Endodermal cell (in vitro differentiated cells): ENCODE data around the gene HOXB5. TPM values are rescaled to one million over a fixed set of nuclear protein-coding genes. Genes with fewer than 3 reads are reported as not detected.

Experiments
- DNase-seq: peaks from one replicate; pipeline ENCODE4 v3.0.0-alpha.2; 2017
- H3K27ac ChIP-seq: 2 replicates; pipeline ENCODE4 v1.5.1; 2013; ENCODE audit warnings: mild to moderate bottlenecking, low read depth, low read length, moderate library complexity
- H3K27me3 ChIP-seq: 2 replicates; pipeline ENCODE4 v1.6.1; 2013; ENCODE audit warnings: mild to moderate bottlenecking, low read length, moderate library complexity; ENCODE audit not compliant: insufficient read depth, control insufficient read depth, poor library complexity, severe bottlenecking
- H3K36me3 ChIP-seq: 2 replicates; pipeline ENCODE4 v1.7.0; 2013; ENCODE audit warnings: mild to moderate bottlenecking, low read length, moderate library complexity; ENCODE audit not compliant: control insufficient read depth, insufficient read depth
- H3K4me1 ChIP-seq: one replicate; pipeline ENCODE4 v1.7.0; 2013; ENCODE audit warnings: low read length; ENCODE audit not compliant: control insufficient read depth, insufficient read depth
- H3K4me3 ChIP-seq: 2 replicates; pipeline ENCODE4 v1.5.1; 2013; ENCODE audit warnings: mild to moderate bottlenecking, low read length, moderate library complexity
- H3K9ac ChIP-seq: 2 replicates; pipeline ENCODE4 v1.6.1; 2013; ENCODE audit warnings: mild to moderate bottlenecking, low read length, moderate library complexity; ENCODE audit not compliant: poor library complexity, severe bottlenecking; ENCODE audit errors: extremely low read depth
- H3K9me3 ChIP-seq: 2 replicates; pipeline ENCODE4 v1.6.1; 2013; ENCODE audit warnings: mild to moderate bottlenecking, low read length, moderate library complexity; ENCODE audit not compliant: control insufficient read depth
- H3K27ac Mint-ChIP-seq: 2 replicates; pipeline ENCODE4 v1.8.0; 2020; ENCODE audit warnings: mixed read lengths
- H3K27me3 Mint-ChIP-seq: 2 replicates; pipeline ENCODE4 v1.8.0; 2021; ENCODE audit warnings: mild to moderate bottlenecking, mixed read lengths; ENCODE audit not compliant: insufficient read depth
- H3K36me3 Mint-ChIP-seq: 2 replicates; pipeline ENCODE4 v1.8.0; 2020; ENCODE audit warnings: low read depth, mixed read lengths
- H3K4me1 Mint-ChIP-seq: 2 replicates; pipeline ENCODE4 v1.8.0; 2020; ENCODE audit warnings: mixed read lengths
- H3K4me3 Mint-ChIP-seq: 2 replicates; pipeline ENCODE4 v1.8.0; 2020; ENCODE audit warnings: mild to moderate bottlenecking, moderate library complexity, mixed read lengths
- H3K9me3 Mint-ChIP-seq: 2 replicates; pipeline ENCODE4 v1.8.0; 2020; ENCODE audit warnings: mild to moderate bottlenecking, mixed read lengths
- CTCF ChIP-seq: fragments of 200-600 bp; sonication (generic); conservative IDR thresholded peaks from 2 replicates; pipeline ENCODE4 v1.5.0; 2021; ENCODE audit warnings: antibody characterized with exemption, mild to moderate bottlenecking
- WGBS, 2 experiments: methylation state at CpG; one replicate each; pipeline versions ENCODE4 v1.1.5 to v1.1.7; 2013; ENCODE audit warnings: missing lambda C conversion rate in 2 of 2, mixed read lengths in 1 of 2; ENCODE audit not compliant: insufficient coverage in 1 of 2, insufficient read length in 1 of 2; 5-methylcytosine and 5-hydroxymethylcytosine counted together
- long read RNA-seq, 4 experiments: library from polyadenylated mRNA in 2 of 4; library from RNA in 1 of 4; library from capped mRNA in 1 of 4; stranded (forward) in 3 of 4; unstranded in 1 of 4; transcript quantifications; one replicate each; pipeline ENCODE4 v2.0.0, GENCODE V29; 2020 to 2021; ENCODE audit warnings: inconsistent platforms in 1 of 4
- polyA plus RNA-seq, 2 experiments: library from polyadenylated mRNA; stranded (reverse); fragments of 50-300 nt; gene quantifications; one replicate each; pipeline ENCODE4 v1.2.3, GENCODE V29; 2013
- total RNA-seq, 2 donors: library from RNA; stranded (reverse); fragmentation: NEBNext Ultra II Directional in 1 of 2; extraction: Animal tissue kit (Norgen Biotek cat#: 25700) in 1 of 2; gene quantifications; 2 replicates in 1 of 2; 3 replicates in 1 of 2; pipeline ENCODE4 v1.2.1, GENCODE V29; 2021

HOXB5 gene
- total RNA-seq: not detected
- polyA plus RNA-seq (2013, experiment 1 of 2): 5.3 TPM
- polyA plus RNA-seq (2013, experiment 2 of 2): 2.5 TPM
- long read RNA-seq, experiment 1: 0 reads
- long read RNA-seq, experiment 2: 0 reads
- long read RNA-seq, experiment 3: 0 reads
- long read RNA-seq, experiment 4: 0 reads

- Mint-ChIP-seq H3K9me3 (no peaks in the 10 kb centered on the region), H3K4me1 (peaks cover 15% of the 10 kb centered on the region), H3K27ac (no peak within 1 kb of the TSS), H3K4me3 (peak within 1 kb of the TSS; percentile 10), H3K27me3 (peaks cover 100% of the 10 kb centered on the region), H3K36me3 (no peaks in the 10 kb centered on the region)
- 1 to 3% methylated on average over 23 to 50 of the region's 50 CpGs for WGBS, 2 experiments
- no peak within 1 kb of the TSS for H3K27ac ChIP-seq
- DNase-seq: peak; percentile 86
- H3K36me3 ChIP-seq: no peaks in the 10 kb centered on the region
- no peak for TF ChIP-seq CTCF
- H3K4me1 ChIP-seq: no peaks in the 10 kb centered on the region
- no peaks in the 10 kb centered on the region for H3K9me3 ChIP-seq
- no peak within 1 kb of the TSS for H3K9ac ChIP-seq
- H3K4me3 ChIP-seq: peak within 1 kb of the TSS; percentile 60
- H3K27me3 ChIP-seq: peaks cover 100% of the 10 kb centered on the region
Observed at GRCh38 chr17:48593126-48593829, at the start of gene HOXB5. Gene HOXB5, minus strand, starts transcription at chr17:48593779. Its CDS starts 97 bp downstream, at chr17:48593682.

GRCh38 chr17:48642843-48643696, 49.5 kb upstream of the HOXB5 start:
- Histone ChIP-seq H3K9ac (no peak overlapping the region), H3K4me1 (peaks cover 3% of the 10 kb centered on the region), H3K4me3 (no peak overlapping the region), H3K27ac (no peak overlapping the region), H3K9me3 (no peaks in the 10 kb centered on the region), H3K36me3 (no peaks in the 10 kb centered on the region), H3K27me3 (peaks cover 100% of the 10 kb centered on the region)
- Mint-ChIP-seq H3K27ac (no peak overlapping the region), H3K4me1 (peaks cover 4% of the 10 kb centered on the region), H3K4me3 (no peak overlapping the region), H3K27me3 (peaks cover 100% of the 10 kb centered on the region), H3K9me3 (no peaks in the 10 kb centered on the region), H3K36me3 (no peaks in the 10 kb centered on the region)
- TF ChIP-seq CTCF: no peak
- 18% methylated on average over 9 to 22 of the region's 23 CpGs for WGBS, 2 experiments
- DNase-seq: peak; percentile 49

DNA sequence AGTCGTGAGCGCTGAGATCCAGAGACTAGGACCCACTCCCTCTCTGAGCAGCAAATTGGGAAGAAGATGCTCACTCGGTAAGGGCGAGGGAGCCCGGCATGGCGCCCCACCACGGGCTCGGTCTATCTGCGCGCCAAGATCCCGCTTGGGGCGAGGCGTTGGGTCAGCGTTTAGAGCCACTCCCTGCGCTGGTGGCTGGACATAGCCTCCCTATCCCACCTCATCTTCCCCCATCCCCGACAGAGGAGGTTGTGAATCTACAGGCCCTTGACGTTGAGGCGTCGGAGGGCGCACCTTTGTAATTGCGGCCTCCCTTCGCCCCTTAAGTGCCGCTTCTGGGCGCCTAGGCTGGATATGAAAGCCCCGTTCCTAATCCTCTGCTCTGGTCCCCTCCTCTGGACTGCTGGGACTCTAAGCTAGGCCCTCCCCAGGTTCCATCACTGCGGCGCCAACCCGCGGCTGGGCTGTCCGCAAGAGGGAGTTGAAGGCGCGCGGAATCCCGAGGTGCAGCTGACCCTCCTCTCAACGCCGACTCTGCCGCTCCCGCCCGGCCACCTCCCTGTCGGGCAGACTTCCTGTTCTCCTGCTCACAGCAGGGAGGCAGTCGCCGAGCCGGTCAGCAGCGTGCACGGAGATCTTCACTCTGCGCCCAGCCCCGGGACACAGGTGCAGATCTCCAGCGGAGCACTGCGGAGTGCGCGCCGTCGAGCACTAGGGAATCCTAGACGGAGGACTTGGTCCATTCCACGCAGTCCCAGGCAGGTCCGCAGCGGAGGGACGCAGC, 48.7 kb upstream of the HOXB5 start:
- H3K27ac Mint-ChIP-seq: no peak overlapping the region
- peaks cover 100% of the 10 kb centered on the region for H3K27me3 ChIP-seq
- no peaks in the 10 kb centered on the region for H3K36me3 Mint-ChIP-seq
- no peak overlapping the region for H3K9ac ChIP-seq
- H3K4me1 Mint-ChIP-seq: peaks cover 4% of the 10 kb centered on the region
- peak; percentile 45 for TF ChIP-seq CTCF
- no peak overlapping the region for H3K4me3 Mint-ChIP-seq
- peaks cover 100% of the 10 kb centered on the region for H3K27me3 Mint-ChIP-seq
- H3K36me3 ChIP-seq: no peaks in the 10 kb centered on the region
- no peaks in the 10 kb centered on the region for H3K9me3 Mint-ChIP-seq
- WGBS, 2 experiments: 3 to 4% methylated on average over 24 to 58 of the region's 58 CpGs
- H3K9me3 ChIP-seq: no peaks in the 10 kb centered on the region
- H3K4me1 ChIP-seq: peaks cover 3% of the 10 kb centered on the region
- no peak overlapping the region for H3K27ac ChIP-seq
- H3K4me3 ChIP-seq: no peak overlapping the region
- DNase-seq: peak; percentile 94
